HEK293T (cell line): Measurements from ENCODE around the gene ERC1.

Source experiments
- BHLHE40 ChIP-seq: fragments of 450-650 bp; IDR thresholded peaks from 2 replicates; pipeline ENCODE4 v1.6.1; 2016; ENCODE audit warnings: mild to moderate bottlenecking, moderate library complexity, borderline replicate concordance
- ELF4 ChIP-seq: fragments of 450-650 bp; IDR thresholded peaks from 2 replicates; pipeline ENCODE4 v1.6.1; 2017; ENCODE audit warnings: antibody characterized with exemption
- FOXK2 ChIP-seq: fragments of 450-650 bp; IDR thresholded peaks from 2 replicates; pipeline ENCODE4 v1.6.1; 2016; ENCODE audit warnings: mild to moderate bottlenecking
- SP1 ChIP-seq: fragments of 450-650 bp; IDR thresholded peaks from 2 replicates; pipeline ENCODE4 v1.6.1; 2017
- SUZ12 ChIP-seq: fragments of 450-650 bp; IDR thresholded peaks from 2 replicates; pipeline ENCODE4 v1.6.1; 2016; ENCODE audit warnings: mild to moderate bottlenecking

DNA sequence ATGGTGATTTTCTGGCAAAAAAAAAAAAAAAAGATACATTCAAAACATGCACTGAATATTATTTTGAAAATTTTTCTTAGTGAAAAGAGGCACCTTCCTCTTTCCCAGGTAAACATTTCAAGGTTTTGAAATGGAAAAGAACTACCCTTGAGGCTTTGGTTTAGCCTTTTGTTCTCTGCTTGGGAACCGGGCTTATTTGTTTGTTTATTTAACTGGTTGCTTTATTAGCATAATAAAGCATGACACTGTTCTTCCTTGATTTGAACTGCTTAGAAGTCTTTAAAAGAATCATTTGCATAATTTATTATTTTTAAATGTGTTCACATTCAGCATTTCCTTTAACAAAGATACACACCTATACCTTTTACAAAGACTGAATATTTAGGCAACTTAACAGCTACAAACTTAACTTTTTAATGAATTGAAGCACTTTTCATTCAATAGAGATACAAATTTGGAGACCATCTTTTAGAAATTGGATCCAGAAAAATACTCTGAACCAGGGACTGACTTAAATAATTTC lies 428.9 kb downstream of the ERC1 start:
- TF ChIP-seq ELF4 (no peak), FOXK2 (no peak), SUZ12 (no peak), BHLHE40 (no peak), SP1 (no peak)
